Measurements from ENCODE around the gene LPGAT1.
"Not testable (repeated sequence)": the region's sequence is repeated elsewhere in the genome, so short reads cannot be mapped to it uniquely, and the experiment has no call there.

The LPGAT1 gene

DNA sequence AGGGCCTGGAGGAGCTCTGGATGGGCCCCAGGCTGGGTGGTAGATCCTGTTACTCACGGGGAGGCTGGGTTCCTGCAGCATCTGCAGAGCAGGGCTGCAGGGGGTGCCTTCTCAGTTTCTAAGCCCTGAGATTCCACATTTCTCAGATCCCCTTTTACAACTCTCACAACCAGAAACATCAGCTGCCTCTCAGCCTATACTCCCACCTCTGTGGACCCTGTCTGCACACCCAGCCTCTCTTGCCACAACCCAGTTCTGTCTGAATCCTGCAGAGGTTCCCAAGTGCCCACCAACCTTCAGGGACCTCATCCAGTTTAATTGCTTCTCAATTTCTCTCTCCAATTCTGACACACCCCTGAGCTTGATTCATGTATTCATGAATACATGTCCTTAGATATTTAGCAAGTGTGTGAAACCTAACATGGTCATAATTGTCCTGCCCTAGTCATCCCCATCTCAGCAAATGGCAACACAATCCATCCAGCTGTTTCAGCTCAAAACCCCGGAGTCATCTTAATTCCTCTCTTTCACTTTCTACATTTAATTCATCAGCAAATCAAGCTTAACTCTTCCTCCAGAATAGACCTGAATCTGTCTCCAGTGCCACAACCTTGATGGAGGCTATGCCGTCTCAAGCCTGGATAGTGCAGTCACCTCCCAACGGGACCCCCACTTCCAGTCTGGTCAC lies 98.1 kb downstream of the LPGAT1 start:
- no peak for DNase-seq

DNA sequence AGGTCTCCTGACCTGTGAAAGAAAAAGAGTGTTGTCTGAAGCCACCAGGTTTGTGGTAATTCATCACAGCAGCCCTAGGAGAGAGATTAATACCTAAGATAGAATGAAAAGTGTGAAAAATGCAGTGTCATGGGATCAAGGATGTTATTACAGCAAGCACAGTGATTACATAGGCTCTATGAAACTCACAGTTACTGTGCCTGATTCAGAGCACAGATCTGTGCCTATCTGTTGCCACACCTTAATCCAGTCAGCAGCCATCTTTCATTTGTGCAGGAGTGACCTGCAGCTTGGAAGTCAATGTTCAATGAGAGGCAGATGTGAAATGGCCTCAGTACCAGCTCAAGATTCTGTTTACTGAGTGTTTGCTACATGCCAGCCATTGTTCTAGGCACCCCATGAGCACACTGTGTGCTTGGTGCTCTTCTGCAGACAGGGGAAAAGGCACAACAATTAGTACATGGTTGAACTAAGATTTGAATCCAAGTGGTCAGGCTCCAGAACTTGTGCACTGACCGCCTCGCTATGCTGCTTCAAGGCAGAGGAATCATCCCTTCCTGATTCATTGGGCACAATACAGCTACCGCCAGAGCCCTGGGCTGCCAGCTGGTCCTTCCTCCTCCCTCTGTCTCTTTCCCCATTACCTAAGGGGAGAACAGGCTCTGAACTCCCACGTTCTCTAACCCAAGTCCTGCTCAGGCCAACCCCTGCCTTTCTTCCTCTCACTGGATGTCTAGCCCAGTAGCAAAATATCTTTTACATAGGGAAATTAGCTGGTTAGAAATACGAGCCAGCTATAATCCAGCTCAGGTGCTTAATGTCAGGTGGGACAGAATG lies 98.9 kb downstream of the LPGAT1 start:
- no peak for DNase-seq

GRCh38 chr1:211730347-211730746 lies 100.2 kb downstream of the LPGAT1 start:
- DNase-seq, result no peak

DNA sequence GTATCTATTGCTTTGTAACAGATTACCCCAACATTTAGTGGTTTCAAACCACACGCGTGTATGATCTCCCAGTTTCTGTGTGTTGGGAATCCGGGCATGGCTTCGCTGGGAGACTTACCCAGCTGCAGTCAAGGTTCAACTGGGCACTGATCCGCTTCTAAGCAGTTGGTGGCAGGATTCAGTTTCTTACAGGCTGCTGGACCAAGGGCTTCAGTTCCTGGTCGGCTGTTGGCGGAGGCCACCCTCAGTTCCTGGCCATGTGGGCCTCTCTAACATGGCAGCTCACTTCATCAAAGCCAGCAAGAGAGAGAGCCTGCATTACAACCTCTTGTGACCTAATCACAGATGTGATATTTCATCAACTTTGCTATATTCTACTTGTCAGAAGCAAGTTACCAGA lies 101.3 kb downstream of the LPGAT1 start:
- DNase-seq, result no peak

DNA sequence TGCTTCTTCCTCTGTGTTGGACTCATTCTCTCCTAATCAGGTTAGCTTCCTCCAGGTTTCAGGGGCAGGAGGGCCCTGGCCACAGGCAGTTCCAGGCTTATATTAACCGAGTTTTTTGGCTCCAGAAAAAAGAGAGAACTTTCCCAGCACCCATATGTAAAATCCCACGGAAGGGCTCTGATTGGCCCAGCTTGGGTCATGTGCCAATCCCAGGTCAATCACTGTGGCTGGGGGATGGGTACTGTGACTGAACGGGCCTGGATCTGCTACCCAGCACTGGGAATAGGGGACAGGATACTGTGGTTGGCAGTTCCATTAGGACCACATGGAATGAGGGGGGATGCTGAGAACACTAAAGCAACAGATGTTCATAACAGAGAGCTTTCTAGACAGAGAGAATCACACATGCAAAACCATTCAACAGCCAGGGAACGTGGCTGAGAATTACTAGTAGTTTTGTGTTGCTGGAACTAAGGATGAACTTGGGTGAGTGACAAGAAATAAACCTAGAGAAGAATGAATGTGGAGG lies 104.0 kb downstream of the LPGAT1 start:
- no peak for DNase-seq

DNA sequence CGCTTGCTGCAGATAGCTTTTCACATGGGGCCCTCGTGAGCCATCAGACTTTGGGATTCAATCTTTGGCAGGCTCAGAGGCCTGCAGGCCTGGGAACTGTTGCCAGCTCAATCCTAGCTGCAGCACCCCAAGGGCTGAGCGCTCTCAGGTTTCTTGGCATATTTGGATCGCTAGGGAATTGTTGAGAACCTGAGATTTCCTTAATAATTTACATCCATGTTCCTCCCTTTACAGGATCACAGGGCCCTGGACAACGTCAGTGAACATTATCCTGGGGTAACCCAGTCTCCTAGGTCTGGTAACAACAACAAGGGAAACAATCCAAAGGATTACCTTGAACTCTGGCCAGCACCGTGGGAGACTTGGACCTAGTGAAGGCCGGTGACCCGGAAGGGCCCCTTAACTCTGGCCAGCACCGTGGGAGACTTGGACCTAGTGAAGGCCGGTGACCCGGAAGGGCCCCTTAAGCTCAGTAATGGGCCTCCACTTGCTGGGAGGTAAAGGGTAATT lies 105.8 kb downstream of the LPGAT1 start:
- DNase-seq, result no peak

- DNase-seq, result no peak
Observed at GRCh38 chr1:211723273-211723672, 107.3 kb downstream of the LPGAT1 start.

DNA sequence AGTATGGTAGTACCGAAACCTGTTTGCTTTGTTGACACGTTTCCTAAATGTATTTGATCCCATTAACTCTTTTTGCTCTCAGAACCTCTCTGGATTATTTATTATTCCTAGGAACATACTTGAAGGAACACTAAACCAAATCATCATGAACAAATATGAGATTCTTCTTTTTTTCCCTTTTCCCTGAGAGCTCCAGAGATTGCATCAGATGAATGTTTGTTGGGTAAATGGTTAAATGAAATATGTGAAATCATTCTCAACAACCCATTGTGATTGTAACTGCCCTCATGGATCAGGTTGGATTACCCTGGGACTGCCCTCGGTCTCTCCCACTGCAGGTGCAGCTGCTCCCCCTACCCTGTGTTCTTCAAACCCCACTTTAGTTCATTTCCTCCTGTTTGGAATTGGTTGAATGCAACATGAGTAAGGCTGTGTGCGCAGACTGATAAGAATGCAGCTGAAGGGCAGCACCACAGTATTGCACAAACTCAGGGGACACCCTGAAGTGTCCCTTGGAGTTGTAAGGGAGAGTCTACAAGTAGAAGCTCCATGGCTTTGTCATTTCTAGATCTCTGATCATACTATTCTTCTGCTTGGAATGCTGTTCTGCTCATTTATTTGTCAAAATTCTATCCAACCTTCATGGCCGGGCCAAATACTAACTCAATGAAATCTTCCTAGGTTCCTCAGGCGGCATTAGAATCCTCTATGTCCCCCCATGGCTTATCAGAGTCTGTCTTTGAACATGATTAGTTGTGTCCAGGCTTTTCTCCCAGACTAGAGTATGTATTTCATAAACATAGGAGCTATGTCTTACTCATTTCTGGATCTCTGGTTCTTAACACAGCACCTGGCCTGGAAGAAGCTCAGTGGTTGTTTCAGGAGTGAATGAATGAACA lies 108.0 kb downstream of the LPGAT1 start:
- DNase-seq, result no peak

- DNase-seq, result not testable (repeated sequence)
Observed at GRCh38 chr1:211716555-211716954, 114.0 kb downstream of the LPGAT1 start.

DNA sequence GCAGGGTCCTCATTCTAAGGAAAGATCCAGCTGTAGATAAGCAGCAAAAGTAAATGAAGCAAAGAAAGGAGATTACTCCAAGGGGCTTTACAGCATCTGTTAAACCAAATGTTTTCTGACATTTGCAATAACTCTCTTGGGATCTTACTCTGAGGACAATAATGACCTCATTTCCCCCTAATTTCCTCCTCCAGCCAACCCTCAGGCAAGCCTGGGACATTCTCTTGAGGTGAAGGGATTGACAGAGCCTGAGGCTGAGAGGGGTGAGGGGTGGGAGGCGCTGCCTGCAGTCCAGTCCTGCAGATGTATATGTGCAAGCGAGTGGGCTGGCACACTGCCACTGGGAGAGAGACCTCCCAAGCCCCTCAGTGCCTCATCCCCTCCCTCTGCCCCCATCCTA lies 114.6 kb downstream of the LPGAT1 start:
- DNase-seq, result no peak

GRCh38 chr1:211714154-211714553 lies 116.4 kb downstream of the LPGAT1 start:
- no peak for DNase-seq

GRCh38 chr1:211713231-211713630 lies 117.3 kb downstream of the LPGAT1 start:
- DNase-seq, result no peak

DNA sequence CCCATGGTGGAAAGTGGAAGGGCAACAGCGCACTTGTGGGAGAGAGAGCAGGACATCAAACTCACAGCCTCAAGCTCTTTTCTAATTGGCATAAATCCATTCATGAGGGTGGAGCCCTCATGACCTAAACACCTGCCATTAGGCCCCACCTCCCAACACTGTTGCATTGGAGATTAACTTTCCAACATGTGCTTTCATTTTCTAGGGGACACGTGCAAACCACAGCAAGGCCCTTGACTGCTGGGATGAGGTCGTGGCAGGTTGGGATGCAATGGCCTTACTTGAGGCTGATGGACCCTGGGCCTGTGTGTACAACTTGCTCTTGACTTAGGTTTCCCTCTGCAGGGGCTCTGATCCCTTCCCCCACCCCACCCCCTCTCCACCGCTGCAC lies 119.3 kb downstream of the LPGAT1 start:
- DNase-seq, result no peak

DNA sequence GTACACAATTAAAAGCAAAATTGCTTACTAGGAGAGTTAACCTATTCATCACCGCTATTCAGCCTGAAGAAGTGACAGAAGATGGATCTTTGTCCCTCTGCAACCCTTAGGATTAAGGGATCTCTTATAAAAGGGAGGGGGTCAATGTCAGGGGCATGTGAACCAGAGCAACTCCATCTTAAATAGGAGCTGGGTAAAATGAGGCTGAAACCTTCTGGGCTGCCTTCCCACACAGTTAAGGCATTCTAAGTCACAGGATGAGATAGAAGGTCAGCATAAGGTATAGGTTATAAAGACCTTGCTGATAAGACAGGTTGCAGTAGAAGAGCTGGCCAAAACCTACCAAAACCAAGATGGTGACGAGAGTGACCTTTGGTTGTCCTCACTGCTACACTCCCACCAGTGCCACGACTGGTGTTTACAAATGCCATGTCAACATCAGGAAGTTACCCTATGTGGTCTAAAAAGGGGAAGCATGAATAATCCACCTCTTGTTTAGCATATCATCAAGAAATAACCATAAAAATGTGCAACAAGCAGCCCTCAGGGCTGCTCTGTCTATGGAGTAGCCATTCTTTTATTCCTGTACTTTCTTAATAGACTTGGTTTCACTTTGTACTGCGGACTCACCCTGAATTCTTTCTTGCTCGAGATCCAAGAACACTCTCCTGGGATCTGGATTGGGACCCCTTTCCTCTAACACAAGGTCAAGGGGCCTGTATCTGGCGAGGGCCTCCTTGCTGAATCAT lies 119.8 kb downstream of the LPGAT1 start:
- DNase-seq, result no peak

GRCh38 chr1:211708926-211709325 lies 121.6 kb downstream of the LPGAT1 start:
- DNase-seq, result no peak

DNA sequence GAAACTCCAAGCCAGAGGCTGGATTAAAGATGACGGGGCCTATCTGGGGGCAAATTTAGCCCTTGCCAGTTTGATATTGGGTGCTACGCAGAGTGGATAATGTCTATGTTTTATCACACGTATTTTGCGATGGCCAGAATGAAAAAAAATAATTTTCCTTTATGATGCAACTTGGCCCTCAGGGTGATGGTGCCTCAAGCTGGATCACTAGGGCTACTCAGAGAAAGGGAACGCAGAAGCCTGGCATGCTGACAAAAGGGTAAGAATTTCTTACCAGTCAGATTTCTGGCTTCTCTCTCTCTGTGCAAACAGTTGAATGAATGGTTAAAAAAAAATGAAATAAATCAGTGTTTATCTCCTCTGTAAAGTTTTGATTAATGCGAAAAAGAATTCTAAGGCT lies 122.6 kb downstream of the LPGAT1 start:
- DNase-seq, result no peak

DNA sequence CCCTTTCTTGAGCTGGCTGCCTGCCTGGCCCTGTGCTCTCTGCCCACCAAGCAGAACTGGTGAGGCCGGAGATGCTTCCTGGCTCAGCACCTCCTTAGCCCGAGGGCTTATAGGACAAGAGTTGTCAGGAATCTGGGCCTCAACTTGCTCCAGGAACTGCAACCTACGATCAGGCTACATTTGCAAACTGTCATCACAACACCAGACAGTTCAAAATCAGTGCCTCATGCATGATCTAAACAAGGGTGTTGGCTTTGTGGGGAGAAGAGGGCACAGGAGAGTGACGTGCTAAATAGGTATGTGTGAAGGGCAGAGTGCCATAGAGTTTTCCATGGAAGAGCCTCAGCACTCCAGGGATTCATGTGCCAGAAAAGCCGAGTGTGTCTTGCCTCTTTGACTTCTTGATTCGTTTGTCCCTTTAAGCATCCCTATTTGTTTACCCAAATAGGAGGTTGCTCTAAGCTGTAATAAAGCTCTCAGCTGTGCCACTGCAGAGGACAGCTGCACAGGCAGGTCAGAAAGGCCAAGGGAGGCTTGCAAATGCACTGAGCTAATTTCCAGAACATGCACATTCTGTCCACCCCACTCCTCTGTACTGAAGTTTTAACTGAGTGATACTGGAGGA lies 125.0 kb downstream of the LPGAT1 start:
- DNase-seq, result no peak

- no peak for DNase-seq
Observed at GRCh38 chr1:211704543-211704942, 126.0 kb downstream of the LPGAT1 start.

GRCh38 chr1:211703812-211704537 lies 126.6 kb downstream of the LPGAT1 start:
- DNase-seq, result no peak

DNA sequence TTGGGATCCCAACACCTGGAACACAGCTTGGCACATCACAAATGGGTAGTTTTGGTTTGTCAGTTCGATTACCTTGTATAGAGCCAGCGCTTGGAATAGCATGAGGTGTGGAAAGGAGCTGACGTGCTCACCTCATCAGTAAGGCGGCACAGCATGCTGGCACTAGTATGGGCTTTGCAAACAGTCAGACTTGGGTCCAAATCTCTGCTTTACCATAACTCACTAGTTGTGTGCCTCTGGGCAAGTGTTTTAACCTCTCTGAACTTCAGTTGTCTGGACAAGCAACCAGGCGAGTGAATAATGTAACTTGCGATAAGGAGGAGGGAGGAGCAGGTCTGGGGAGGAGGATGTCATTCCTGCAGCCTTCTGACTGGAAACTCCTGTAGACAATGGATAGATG lies 128.8 kb downstream of the LPGAT1 start:
- no peak for DNase-seq

GRCh38 chr1:211699059-211699458 lies 131.5 kb downstream of the LPGAT1 start:
- DNase-seq, result no peak
